Spleen (tissue), 11 donors: ENCODE results near the gene MIDN. TPM values are rescaled to one million over a fixed set of nuclear protein-coding genes. Genes with fewer than 3 reads are reported as not detected.

Experiments used
- DNase-seq: peaks from one replicate; pipeline ENCODE4 v3.0.0-alpha.2; 2020
- H3K27ac ChIP-seq, 8 donors: fragments of 200-600 bp; sonication (generic) in 7 of 8; 1 replicate in 4 of 8; 2 replicates in 4 of 8; pipeline versions ENCODE4 v1.5.0 to v1.8.0; 2016 to 2021; ENCODE audit warnings: inconsistent platforms in 4 of 8, mild to moderate bottlenecking in 4 of 8, moderate library complexity in 1 of 8
- H3K27me3 ChIP-seq, 7 donors: fragments of 200-600 bp; sonication (generic) in 6 of 7; replicated peaks in 1 of 7; 1 replicate in 4 of 7; 2 replicates in 3 of 7; pipeline versions ENCODE4 v1.5.0 to v1.8.0; 2016 to 2021; ENCODE audit warnings: inconsistent platforms in 3 of 7, mild to moderate bottlenecking in 1 of 7
- H3K36me3 ChIP-seq, 6 donors: fragments of 200-600 bp; sonication (generic) in 5 of 6; 1 replicate in 4 of 6; 2 replicates in 2 of 6; pipeline versions ENCODE4 v1.5.0 to v1.8.0; 2016 to 2021; ENCODE audit warnings: inconsistent platforms in 2 of 6
- H3K4me1 ChIP-seq, 6 donors: fragments of 200-600 bp; sonication (generic) in 5 of 6; 1 replicate in 3 of 6; 2 replicates in 3 of 6; pipeline versions ENCODE4 v1.5.0 to v1.8.0; 2016 to 2021; ENCODE audit warnings: inconsistent platforms in 3 of 6
- H3K4me3 ChIP-seq, 8 donors: fragments of 200-600 bp; sonication (generic) in 7 of 8; 1 replicate in 4 of 8; 2 replicates in 4 of 8; pipeline versions ENCODE4 v1.5.0 to v1.8.0; 2016 to 2021; ENCODE audit warnings: inconsistent platforms in 4 of 8, mild to moderate bottlenecking in 4 of 8, moderate library complexity in 2 of 8
- H3K9me3 ChIP-seq, 8 donors: fragments of 200-600 bp; sonication (generic) in 7 of 8; 1 replicate in 4 of 8; 2 replicates in 4 of 8; pipeline versions ENCODE4 v1.5.0 to v1.8.0; 2016 to 2021; ENCODE audit warnings: inconsistent platforms in 4 of 8
- CTCF ChIP-seq, 11 experiments: fragments of 200-600 bp in 7 of 11; fragments of 450-650 bp in 4 of 11; sonication (generic) in 4 of 11; IDR thresholded peaks in 8 of 11; conservative IDR thresholded peaks in 3 of 11; 1 replicate in 7 of 11; 2 replicates in 4 of 11; pipeline versions ENCODE4 v1.4.0 to v1.8.0; 2016 to 2021; ENCODE audit warnings: antibody characterized with exemption in 11 of 11, inconsistent platforms in 4 of 11, mild to moderate bottlenecking in 1 of 11
- POLR2A ChIP-seq, 3 donors: fragments of 450-650 bp; IDR thresholded peaks; one replicate each; pipeline ENCODE4 v1.5.1; 2017; ENCODE audit warnings: antibody characterized with exemption in 3 of 3, mild to moderate bottlenecking in 1 of 3
- POLR2AphosphoS5 ChIP-seq, 3 donors: sonication (generic); formaldehyde crosslinking; IDR thresholded peaks; one replicate each; pipeline ENCODE4 v1.5.1; 2017; ENCODE audit warnings: antibody characterized with exemption in 3 of 3
- WGBS, 5 donors: extraction: QIAGEN DNeasy Blood & Tissue Kit in 3 of 5; methylation state at CpG; one replicate each; pipeline versions ENCODE4 v1.1.5 to v1.1.7; 2013 to 2018; 5-methylcytosine and 5-hydroxymethylcytosine counted together
- intact Hi-C: fragments of 100-400 bp; cut with DNase I; formaldehyde crosslinking; loops from one replicate; pipeline ENCODE4 v1.15.0; 2023; ENCODE audit warnings: low total_unique reads
- polyA plus RNA-seq, 3 donors: library from polyadenylated mRNA; stranded (reverse); fragments of 200-250 nt; gene quantifications; one replicate each; pipeline ENCODE4 v1.2.1, GENCODE V29; 2013
- total RNA-seq, 7 donors: library from RNA; depleted of rRNA in 3 of 7; stranded (reverse); fragments of >200 nt in 3 of 7; fragmentation: NEBNext Ultra II Directional in 4 of 7; extraction: Animal tissue kit (Norgen Biotek cat#: 25700) in 4 of 7; gene quantifications; one replicate each; pipeline versions ENCODE4 v1.1.0 to v1.2.1, GENCODE V29; 2016 to 2021
- donor health status: healthy with polysubstance abuse.
- donor health status: DM: no; HTN: no; CAD: no; lungs with moderate emphysema.
- donor health status: DM: no; HTN: no; CAD: no.
- donor health status: Bipolar disorder and iron deficiency.
- donor health status: healthy.
- donor health status: DM: no; HTN: no; CAD: no.
- donor health status: DM: yes; HTN: yes; CAD: no.

Gene MIDN
- total and polyA plus RNA-seq, 10 donors, result 16.5 to 223 (median 86.7) TPM

GRCh38 chr19:1288226-1288612 lies 39.8 kb downstream of the MIDN start:
- H3K36me3 ChIP-seq, result no peaks in the 10 kb centered on the region
- no peak overlapping the region for H3K4me3 ChIP-seq
- peaks cover 4 to 98% (median 92%) of the 10 kb centered on the region in 7 donors for H3K27me3 ChIP-seq
- no peak for DNase-seq
- H3K9me3 ChIP-seq, result no peaks in the 10 kb centered on the region
- intact Hi-C loops, result loop anchor here (10.0 kb wide), 1 partner anchor 87 kb away; no protein-coding TSS in a partner anchor
- TF ChIP-seq CTCF (IDR thresholded peaks at IDR 0.05 in 8 of 11, conservative IDR thresholded peaks at IDR 0.05 in 3 of 11) (no peak), POLR2A (IDR thresholded peaks at IDR 0.05) (no peak), POLR2AphosphoS5 (IDR thresholded peaks at IDR 0.05) (no peak)
- no peak overlapping the region for H3K27ac ChIP-seq
- H3K4me1 ChIP-seq, result peaks cover 0 to 53% (median 27%) of the 10 kb centered on the region in 6 donors
- 84 to 90% (median 89%) methylated on average over 15 to 18 of the region's 18 CpGs for WGBS, 5 donors

- H3K4me1 ChIP-seq, result peaks cover 0 to 45% (median 22%) of the 10 kb centered on the region in 6 donors
- WGBS, 5 donors, result 84 to 90% (median 86%) methylated on average over 11 to 41 of the region's 41 CpGs
- no peak overlapping the region for H3K27ac ChIP-seq
- intact Hi-C loops, result loop anchor here (10.0 kb wide), 1 partner anchor 86 kb away; no protein-coding TSS in a partner anchor
- H3K27me3 ChIP-seq, result peaks cover 4 to 98% (median 92%) of the 10 kb centered on the region in 7 donors
- no peaks in the 10 kb centered on the region for H3K9me3 ChIP-seq
- no peaks in the 10 kb centered on the region for H3K36me3 ChIP-seq
- no peak for TF ChIP-seq CTCF (IDR thresholded peaks at IDR 0.05 in 8 of 11, conservative IDR thresholded peaks at IDR 0.05 in 3 of 11)
- TF ChIP-seq POLR2AphosphoS5 (IDR thresholded peaks at IDR 0.05), result no peak
- no peak for TF ChIP-seq POLR2A (IDR thresholded peaks at IDR 0.05)
- H3K4me3 ChIP-seq, result no peak overlapping the region
- no peak for DNase-seq
Measured at GRCh38 chr19:1288833-1289685, 40.7 kb downstream of the MIDN start.

- intact Hi-C loops, result loop anchor here (10.0 kb wide), 1 partner anchor 85 kb away; no protein-coding TSS in a partner anchor
- Histone ChIP-seq H3K27ac (no peak overlapping the region), H3K4me3 (no peak overlapping the region), H3K36me3 (no peaks in the 10 kb centered on the region), H3K9me3 (no peaks in the 10 kb centered on the region), H3K4me1 (peaks cover 0 to 42% (median 22%) of the 10 kb centered on the region in 6 donors), H3K27me3 (peaks cover 5 to 98% (median 92%) of the 10 kb centered on the region in 7 donors)
- TF ChIP-seq POLR2A (IDR thresholded peaks at IDR 0.05) (no peak), POLR2AphosphoS5 (IDR thresholded peaks at IDR 0.05) (no peak), CTCF (IDR thresholded peaks at IDR 0.05 in 8 of 11, conservative IDR thresholded peaks at IDR 0.05 in 3 of 11) (no peak)
- DNase-seq, result no peak
- WGBS, 5 donors, result 76 to 87% (median 82%) methylated on average over 13 to 19 of the region's 19 CpGs
Measured at GRCh38 chr19:1289686-1290025, 41.3 kb downstream of the MIDN start.

- H3K36me3 ChIP-seq, result no peaks in the 10 kb centered on the region
- H3K27ac ChIP-seq, result no peak overlapping the region
- TF ChIP-seq CTCF (IDR thresholded peaks at IDR 0.05 in 8 of 11, conservative IDR thresholded peaks at IDR 0.05 in 3 of 11), result no peak
- TF ChIP-seq POLR2AphosphoS5 (IDR thresholded peaks at IDR 0.05), result no peak
- TF ChIP-seq POLR2A (IDR thresholded peaks at IDR 0.05), result no peak
- H3K27me3 ChIP-seq, result peaks cover 9 to 98% (median 92%) of the 10 kb centered on the region in 7 donors
- H3K9me3 ChIP-seq, result no peaks in the 10 kb centered on the region
- H3K4me3 ChIP-seq, result no peak overlapping the region
- no peak for DNase-seq
- peaks cover 0 to 45% (median 21%) of the 10 kb centered on the region in 6 donors for H3K4me1 ChIP-seq
- 86 to 88% (median 88%) methylated on average over 18 to 24 of the region's 24 CpGs for WGBS, 5 donors
- intact Hi-C loops, result no loop called here
Measured at GRCh38 chr19:1290196-1290702, 41.9 kb downstream of the MIDN start.
